ENCODE measurements around the gene CCDC69.

GRCh38 chr5:151213803-151214613, 9.9 kb downstream of the CCDC69 start:
- TF ChIP-seq CTCF (IDR thresholded peaks at IDR 0.05; ENCODE audit: low read depth, low read length) (no peak), POLR2A (IDR thresholded peaks at IDR 0.05; ENCODE audit: extremely low read depth, insufficient read length) (peak; percentile 20)
- TF ChIP-seq, protein P1, sequence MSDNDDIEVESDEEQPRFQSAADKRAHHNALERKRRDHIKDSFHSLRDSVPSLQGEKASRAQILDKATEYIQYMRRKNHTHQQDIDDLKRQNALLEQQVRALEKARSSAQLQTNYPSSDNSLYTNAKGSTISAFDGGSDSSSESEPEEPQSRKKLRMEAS (IDR thresholded peaks at IDR 0.05; ENCODE audit: low read depth, low read length): no peak

Data from NB4 (cell line).